ENCODE measurements around the gene FYN. TPM values are rescaled to one million over a fixed set of nuclear protein-coding genes. Genes with fewer than 3 reads are reported as not detected.

FYN gene
- total RNA-seq, 1 donor: 106 TPM

- Histone ChIP-seq H3K36me3 (ENCODE audit: insufficient read depth, low read length) (peaks cover 44% of the 10 kb centered on the region), H3K4me2 (ENCODE audit: insufficient read depth, low read length) (no peak overlapping the region), H4K20me1 (ENCODE audit: insufficient read depth, low read length) (peaks cover 6% of the 10 kb centered on the region), H2AFZ (ENCODE audit: low read length) (no peak overlapping the region), H3K4me3 (ENCODE audit: insufficient read depth, low read length) (no peak overlapping the region), H3K27me3 (ENCODE audit: insufficient read depth, low read length) (no peaks in the 10 kb centered on the region), H3K4me1 (ENCODE audit: insufficient read depth, low read length) (peaks cover 21% of the 10 kb centered on the region), H3K27ac (ENCODE audit: low read depth, low read length) (no peak overlapping the region), H3K79me2 (ENCODE audit: insufficient read depth, low read length) (peaks cover 6% of the 10 kb centered on the region), H3K9me3 (ENCODE audit: low read depth, low read length) (no peaks in the 10 kb centered on the region)
- no peak for TF ChIP-seq CTCF (IDR thresholded peaks at IDR 0.05; ENCODE audit: extremely low read depth, low read depth, low read length)
- no peak for DNase-seq (ENCODE audit: insufficient read length, low spot score, missing footprints)
Observed at GRCh38 chr6:111686932-111687266, 186.4 kb downstream of the FYN start.

- Histone ChIP-seq H3K27ac (ENCODE audit: low read depth, low read length) (no peak overlapping the region), H3K27me3 (ENCODE audit: insufficient read depth, low read length) (no peaks in the 10 kb centered on the region), H3K9me3 (ENCODE audit: low read depth, low read length) (no peaks in the 10 kb centered on the region), H3K4me2 (ENCODE audit: insufficient read depth, low read length) (no peak overlapping the region), H3K36me3 (ENCODE audit: insufficient read depth, low read length) (peaks cover 39% of the 10 kb centered on the region), H2AFZ (ENCODE audit: low read length) (no peak overlapping the region), H3K79me2 (ENCODE audit: insufficient read depth, low read length) (peaks cover 6% of the 10 kb centered on the region), H3K4me1 (ENCODE audit: insufficient read depth, low read length) (peaks cover 21% of the 10 kb centered on the region), H4K20me1 (ENCODE audit: insufficient read depth, low read length) (peaks cover 6% of the 10 kb centered on the region), H3K4me3 (ENCODE audit: insufficient read depth, low read length) (no peak overlapping the region)
- no peak for DNase-seq (ENCODE audit: insufficient read length, low spot score, missing footprints)
- no peak for TF ChIP-seq CTCF (IDR thresholded peaks at IDR 0.05; ENCODE audit: extremely low read depth, low read depth, low read length)
Observed at GRCh38 chr6:111686249-111686931, 186.9 kb downstream of the FYN start.

- H4K20me1 ChIP-seq (ENCODE audit: insufficient read depth, low read length): peaks cover 6% of the 10 kb centered on the region
- DNase-seq (ENCODE audit: insufficient read length, low spot score, missing footprints): no peak
- no peak overlapping the region for H3K27ac ChIP-seq (ENCODE audit: low read depth, low read length)
- no peaks in the 10 kb centered on the region for H3K9me3 ChIP-seq (ENCODE audit: low read depth, low read length)
- no peaks in the 10 kb centered on the region for H3K27me3 ChIP-seq (ENCODE audit: insufficient read depth, low read length)
- peaks cover 21% of the 10 kb centered on the region for H3K4me1 ChIP-seq (ENCODE audit: insufficient read depth, low read length)
- H2AFZ ChIP-seq (ENCODE audit: low read length): no peak overlapping the region
- no peak overlapping the region for H3K4me3 ChIP-seq (ENCODE audit: insufficient read depth, low read length)
- TF ChIP-seq CTCF (IDR thresholded peaks at IDR 0.05; ENCODE audit: extremely low read depth, low read depth, low read length): no peak
- H3K79me2 ChIP-seq (ENCODE audit: insufficient read depth, low read length): peaks cover 6% of the 10 kb centered on the region
- peaks cover 31% of the 10 kb centered on the region for H3K36me3 ChIP-seq (ENCODE audit: insufficient read depth, low read length)
- H3K4me2 ChIP-seq (ENCODE audit: insufficient read depth, low read length): no peak overlapping the region
Observed at GRCh38 chr6:111685526-111685925, 187.7 kb downstream of the FYN start.

GRCh38 chr6:111685058-111685457 lies 188.2 kb downstream of the FYN start:
- Histone ChIP-seq H3K27me3 (ENCODE audit: insufficient read depth, low read length) (no peaks in the 10 kb centered on the region), H3K4me3 (ENCODE audit: insufficient read depth, low read length) (no peak overlapping the region), H3K4me1 (ENCODE audit: insufficient read depth, low read length) (peaks cover 24% of the 10 kb centered on the region), H3K79me2 (ENCODE audit: insufficient read depth, low read length) (peaks cover 6% of the 10 kb centered on the region), H3K4me2 (ENCODE audit: insufficient read depth, low read length) (no peak overlapping the region), H2AFZ (ENCODE audit: low read length) (no peak overlapping the region), H3K9me3 (ENCODE audit: low read depth, low read length) (no peaks in the 10 kb centered on the region), H4K20me1 (ENCODE audit: insufficient read depth, low read length) (peaks cover 6% of the 10 kb centered on the region), H3K36me3 (ENCODE audit: insufficient read depth, low read length) (peaks cover 31% of the 10 kb centered on the region), H3K27ac (ENCODE audit: low read depth, low read length) (no peak overlapping the region)
- no peak for DNase-seq (ENCODE audit: insufficient read length, low spot score, missing footprints)
- TF ChIP-seq CTCF (IDR thresholded peaks at IDR 0.05; ENCODE audit: extremely low read depth, low read depth, low read length): no peak
